Lower leg skin (tissue), 3 donors: ENCODE measurements around the gene TSKU.

Experiments used
- CTCF ChIP-seq, 3 donors: fragments of 450-650 bp; IDR thresholded peaks; one replicate each; pipeline ENCODE4 v1.5.1; 2016; ENCODE audit warnings: antibody characterized with exemption in 3 of 3, mild to moderate bottlenecking in 3 of 3, moderate library complexity in 2 of 3
- POLR2A ChIP-seq, 2 donors: fragments of 450-650 bp; IDR thresholded peaks; one replicate each; pipeline ENCODE4 v1.6.1; 2016 to 2017; ENCODE audit warnings: antibody characterized with exemption in 2 of 2, mild to moderate bottlenecking in 1 of 2, moderate library complexity in 1 of 2

- TF ChIP-seq POLR2A (IDR thresholded peaks at IDR 0.05), result no peak
- no peak for TF ChIP-seq CTCF (IDR thresholded peaks at IDR 0.05)
Observed at GRCh38 chr11:76798671-76799065, 15.5 kb downstream of the TSKU start.
